ENCODE measurements around the gene SAA2.
"Not testable (repeated sequence)": the region's sequence is repeated elsewhere in the genome, so short reads cannot be mapped to it uniquely, and the experiment has no call there.

SAA2 gene

GRCh38 chr11:18197738-18198137 is 50.7 kb downstream of the SAA2 start:
- not testable (repeated sequence) for DNase-seq (ENCODE audit: low read depth in 2 of 3, low spot score in 1 of 3)

GRCh38 chr11:18196532-18196931 is 51.9 kb downstream of the SAA2 start:
- no peak for DNase-seq (ENCODE audit: low read depth in 2 of 3, low spot score in 1 of 3)
